Neural cell (in vitro differentiated cells): ENCODE measurements around the gene EXOC1L. TPM values are rescaled to one million over a fixed set of nuclear protein-coding genes. Genes with fewer than 3 reads are reported as not detected.

ENCODE experiments used
- H2AFZ ChIP-seq: fragments of 200-600, 300-800 bp; sonication (generic), shearing (Covaris generic); 2 replicates; pipeline ENCODE4 v1.6.0; 2014; ENCODE audit warnings: low read depth, mild to moderate bottlenecking, antibody characterized with exemption, low read length, moderate library complexity
- H3F3A ChIP-seq: fragments of 200-600 bp; shearing (Covaris generic); 2 replicates; pipeline ENCODE4 v1.6.1; 2016; ENCODE audit warnings: mild to moderate bottlenecking, moderate library complexity, mixed read lengths, antibody characterized with exemption, low read length; ENCODE audit not compliant: insufficient read depth, poor library complexity, severe bottlenecking
- H3K27ac ChIP-seq: fragments of 200-600, 300-800 bp; sonication (generic), shearing (Covaris generic); 2 replicates; pipeline ENCODE4 v1.5.1; 2014; ENCODE audit warnings: mild to moderate bottlenecking, low read length, moderate library complexity
- H3K27me3 ChIP-seq: fragments of 300-800, 200-600 bp; sonication (generic), shearing (Covaris generic); 2 replicates; pipeline ENCODE4 v1.6.0; 2014; ENCODE audit warnings: mild to moderate bottlenecking, low read depth, low read length, moderate library complexity; ENCODE audit not compliant: insufficient read depth
- H3K36me3 ChIP-seq: fragments of 300-800, 200-600 bp; sonication (generic), shearing (Covaris generic); 2 replicates; pipeline ENCODE4 v1.5.1; 2014; ENCODE audit warnings: mild to moderate bottlenecking, antibody characterized with exemption, low read length, moderate library complexity; ENCODE audit not compliant: insufficient read depth
- H3K4me2 ChIP-seq: fragments of 300-800, 200-600 bp; sonication (generic), shearing (Covaris generic); 2 replicates; pipeline ENCODE4 v1.6.0; 2014; ENCODE audit warnings: mild to moderate bottlenecking, low read length
- H3K4me3 ChIP-seq: fragments of 300-800, 200-600 bp; sonication (generic), shearing (Covaris generic); 2 replicates; pipeline ENCODE4 v1.5.1; 2014; ENCODE audit warnings: mild to moderate bottlenecking, low read length, moderate library complexity
- H3K79me2 ChIP-seq: fragments of 200-600 bp; shearing (Covaris generic); replicated peaks from 2 replicates; pipeline ENCODE4 v1.6.0; 2014; ENCODE audit warnings: mild to moderate bottlenecking, low read length, moderate library complexity; ENCODE audit not compliant: insufficient read depth
- H3K9ac ChIP-seq: fragments of 300-800, 200-600 bp; sonication (generic), shearing (Covaris generic); 2 replicates; pipeline ENCODE4 v1.6.1; 2016; ENCODE audit warnings: mild to moderate bottlenecking, low read length, mixed read lengths
- H3K9me2 ChIP-seq: fragments of 200-600 bp; shearing (Covaris generic); 2 replicates; pipeline ENCODE4 v1.6.1; 2016; ENCODE audit warnings: mild to moderate bottlenecking, low read length, mixed read lengths; ENCODE audit not compliant: insufficient read depth
- H3K9me3 ChIP-seq: fragments of 200-600, 300-800 bp; sonication (generic), shearing (Covaris generic); 2 replicates; pipeline ENCODE4 v1.6.1; 2016; ENCODE audit warnings: mild to moderate bottlenecking, mixed run types, low read length, moderate library complexity, mixed read lengths
- H4K20me1 ChIP-seq: fragments of 200-600 bp; shearing (Covaris generic); 2 replicates; pipeline ENCODE4 v1.6.1; 2016; ENCODE audit warnings: mild to moderate bottlenecking, mixed run types; ENCODE audit not compliant: insufficient read depth
- EP300 ChIP-seq: fragments of 450-650 bp; conservative IDR thresholded peaks from 2 replicates; pipeline ENCODE4 v1.6.1; 2014; ENCODE audit warnings: antibody characterized with exemption, mild to moderate bottlenecking, moderate library complexity; ENCODE audit not compliant: poor library complexity, severe bottlenecking
- EZH2 ChIP-seq: fragments of 200-600, 300-800 bp; shearing (Covaris generic), sonication (generic); IDR thresholded peaks from 2 replicates; pipeline ENCODE4 v1.6.1; 2014; ENCODE audit warnings: antibody characterized with exemption, low read length, borderline replicate concordance, mild to moderate bottlenecking; ENCODE audit not compliant: insufficient read depth, poor library complexity, severe bottlenecking
- MXI1 ChIP-seq: fragments of 450-650 bp; conservative IDR thresholded peaks from 2 replicates; pipeline ENCODE4 v1.6.1; 2014; ENCODE audit warnings: antibody characterized with exemption, mild to moderate bottlenecking; ENCODE audit not compliant: poor library complexity, severe bottlenecking
- POLR2AphosphoS5 ChIP-seq: IDR thresholded peaks from 2 replicates; pipeline ENCODE4 v1.6.1; 2012
- RAD21 ChIP-seq: fragments of 450-650 bp; conservative IDR thresholded peaks from 2 replicates; pipeline ENCODE4 v1.6.1; 2014; ENCODE audit warnings: antibody characterized with exemption, mild to moderate bottlenecking, moderate library complexity
- SMC3 ChIP-seq: fragments of 450-650 bp; conservative IDR thresholded peaks from 2 replicates; pipeline ENCODE4 v1.6.1; 2014; ENCODE audit warnings: antibody characterized with exemption, mild to moderate bottlenecking, moderate library complexity; ENCODE audit not compliant: poor library complexity
- polyA plus RNA-seq: library from polyadenylated mRNA; depleted of rRNA; stranded (reverse); fragments of >200 nt; gene quantifications from 2 replicates; pipeline ENCODE4 v1.2.3, GENCODE V29; 2014
- TF ChIP-seq, protein P1 (sequence below): fragments of 450-650 bp; IDR thresholded peaks from 2 replicates; pipeline ENCODE4 v1.5.1; 2014; ENCODE audit warnings: antibody characterized with exemption, mild to moderate bottlenecking, moderate library complexity; ENCODE audit not compliant: poor library complexity, severe bottlenecking
- TF ChIP-seq, protein P2 (sequence below): IDR thresholded peaks from 2 replicates; pipeline ENCODE4 v1.6.1; 2012; ENCODE audit warnings: borderline replicate concordance

Gene EXOC1L
- polyA plus RNA-seq, 1 donor from 2014 or later, result not detected

DNA sequence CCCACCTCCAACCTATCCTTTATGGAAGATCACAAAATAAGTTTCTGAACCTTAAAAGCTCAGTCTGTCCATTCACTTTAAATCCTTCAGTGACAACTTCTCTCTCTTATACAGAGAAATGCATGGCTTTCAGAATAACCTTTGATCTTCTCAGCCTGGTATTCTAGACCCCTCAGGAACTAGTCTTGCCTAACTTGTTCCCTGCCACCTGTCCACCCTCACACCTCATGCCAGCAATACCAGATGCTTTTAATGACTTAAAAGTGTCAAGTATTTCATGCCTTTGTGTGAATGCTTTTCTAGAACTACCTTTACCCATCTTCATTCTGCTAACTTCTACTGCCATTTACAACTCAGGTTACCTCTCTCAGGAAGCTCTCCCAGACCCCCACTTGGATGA is 7.4 kb downstream of the EXOC1L start:
- H3K27me3 ChIP-seq, result no peaks in the 10 kb centered on the region
- H2AFZ ChIP-seq, result no peak overlapping the region
- TF ChIP-seq SMC3 (no peak), POLR2AphosphoS5 (no peak), EP300 (no peak), MXI1 (no peak), EZH2 (no peak)
- TF ChIP-seq, protein P1, sequence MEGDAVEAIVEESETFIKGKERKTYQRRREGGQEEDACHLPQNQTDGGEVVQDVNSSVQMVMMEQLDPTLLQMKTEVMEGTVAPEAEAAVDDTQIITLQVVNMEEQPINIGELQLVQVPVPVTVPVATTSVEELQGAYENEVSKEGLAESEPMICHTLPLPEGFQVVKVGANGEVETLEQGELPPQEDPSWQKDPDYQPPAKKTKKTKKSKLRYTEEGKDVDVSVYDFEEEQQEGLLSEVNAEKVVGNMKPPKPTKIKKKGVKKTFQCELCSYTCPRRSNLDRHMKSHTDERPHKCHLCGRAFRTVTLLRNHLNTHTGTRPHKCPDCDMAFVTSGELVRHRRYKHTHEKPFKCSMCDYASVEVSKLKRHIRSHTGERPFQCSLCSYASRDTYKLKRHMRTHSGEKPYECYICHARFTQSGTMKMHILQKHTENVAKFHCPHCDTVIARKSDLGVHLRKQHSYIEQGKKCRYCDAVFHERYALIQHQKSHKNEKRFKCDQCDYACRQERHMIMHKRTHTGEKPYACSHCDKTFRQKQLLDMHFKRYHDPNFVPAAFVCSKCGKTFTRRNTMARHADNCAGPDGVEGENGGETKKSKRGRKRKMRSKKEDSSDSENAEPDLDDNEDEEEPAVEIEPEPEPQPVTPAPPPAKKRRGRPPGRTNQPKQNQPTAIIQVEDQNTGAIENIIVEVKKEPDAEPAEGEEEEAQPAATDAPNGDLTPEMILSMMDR, result no peak
- H3K9ac ChIP-seq, result no peak overlapping the region
- H3K27ac ChIP-seq, result no peak overlapping the region
- no peaks in the 10 kb centered on the region for H3F3A ChIP-seq
- H3K9me2 ChIP-seq, result no peaks in the 10 kb centered on the region
- no peaks in the 10 kb centered on the region for H4K20me1 ChIP-seq
- H3K4me2 ChIP-seq, result no peak overlapping the region
- no peaks in the 10 kb centered on the region for H3K36me3 ChIP-seq
- H3K9me3 ChIP-seq, result no peaks in the 10 kb centered on the region
- no peaks in the 10 kb centered on the region for H3K79me2 ChIP-seq
- H3K4me3 ChIP-seq, result no peak overlapping the region

- no peak overlapping the region for H2AFZ ChIP-seq
- H4K20me1 ChIP-seq, result no peaks in the 10 kb centered on the region
- H3K27me3 ChIP-seq, result no peaks in the 10 kb centered on the region
- no peaks in the 10 kb centered on the region for H3K36me3 ChIP-seq
- H3K4me2 ChIP-seq, result no peak overlapping the region
- TF ChIP-seq EZH2, result no peak
- TF ChIP-seq POLR2AphosphoS5, result no peak
- no peaks in the 10 kb centered on the region for H3K79me2 ChIP-seq
- no peaks in the 10 kb centered on the region for H3K9me3 ChIP-seq
- no peak overlapping the region for H3K9ac ChIP-seq
- H3F3A ChIP-seq, result no peaks in the 10 kb centered on the region
- no peak overlapping the region for H3K27ac ChIP-seq
- no peaks in the 10 kb centered on the region for H3K9me2 ChIP-seq
- H3K4me3 ChIP-seq, result no peak overlapping the region
These were observed 8.0 kb downstream of the EXOC1L start for GRCh38 chr4:55827582-55827981.

GRCh38 chr4:55830048-55830447 is 10.5 kb downstream of the EXOC1L start:
- H3K27ac ChIP-seq, result no peak overlapping the region
- TF ChIP-seq, protein P1, result no peak
- TF ChIP-seq POLR2AphosphoS5, result no peak
- TF ChIP-seq, protein P2, sequence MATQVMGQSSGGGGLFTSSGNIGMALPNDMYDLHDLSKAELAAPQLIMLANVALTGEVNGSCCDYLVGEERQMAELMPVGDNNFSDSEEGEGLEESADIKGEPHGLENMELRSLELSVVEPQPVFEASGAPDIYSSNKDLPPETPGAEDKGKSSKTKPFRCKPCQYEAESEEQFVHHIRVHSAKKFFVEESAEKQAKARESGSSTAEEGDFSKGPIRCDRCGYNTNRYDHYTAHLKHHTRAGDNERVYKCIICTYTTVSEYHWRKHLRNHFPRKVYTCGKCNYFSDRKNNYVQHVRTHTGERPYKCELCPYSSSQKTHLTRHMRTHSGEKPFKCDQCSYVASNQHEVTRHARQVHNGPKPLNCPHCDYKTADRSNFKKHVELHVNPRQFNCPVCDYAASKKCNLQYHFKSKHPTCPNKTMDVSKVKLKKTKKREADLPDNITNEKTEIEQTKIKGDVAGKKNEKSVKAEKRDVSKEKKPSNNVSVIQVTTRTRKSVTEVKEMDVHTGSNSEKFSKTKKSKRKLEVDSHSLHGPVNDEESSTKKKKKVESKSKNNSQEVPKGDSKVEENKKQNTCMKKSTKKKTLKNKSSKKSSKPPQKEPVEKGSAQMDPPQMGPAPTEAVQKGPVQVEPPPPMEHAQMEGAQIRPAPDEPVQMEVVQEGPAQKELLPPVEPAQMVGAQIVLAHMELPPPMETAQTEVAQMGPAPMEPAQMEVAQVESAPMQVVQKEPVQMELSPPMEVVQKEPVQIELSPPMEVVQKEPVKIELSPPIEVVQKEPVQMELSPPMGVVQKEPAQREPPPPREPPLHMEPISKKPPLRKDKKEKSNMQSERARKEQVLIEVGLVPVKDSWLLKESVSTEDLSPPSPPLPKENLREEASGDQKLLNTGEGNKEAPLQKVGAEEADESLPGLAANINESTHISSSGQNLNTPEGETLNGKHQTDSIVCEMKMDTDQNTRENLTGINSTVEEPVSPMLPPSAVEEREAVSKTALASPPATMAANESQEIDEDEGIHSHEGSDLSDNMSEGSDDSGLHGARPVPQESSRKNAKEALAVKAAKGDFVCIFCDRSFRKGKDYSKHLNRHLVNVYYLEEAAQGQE, result no peak
- no peak for TF ChIP-seq MXI1
- TF ChIP-seq EP300, result no peak
- no peak for TF ChIP-seq RAD21
- H4K20me1 ChIP-seq, result no peaks in the 10 kb centered on the region
- no peak overlapping the region for H3K9ac ChIP-seq
- H3K9me2 ChIP-seq, result no peaks in the 10 kb centered on the region
- no peaks in the 10 kb centered on the region for H3K27me3 ChIP-seq
- H2AFZ ChIP-seq, result no peak overlapping the region
- H3K4me3 ChIP-seq, result no peak overlapping the region
- H3K4me2 ChIP-seq, result no peak overlapping the region
- no peaks in the 10 kb centered on the region for H3K79me2 ChIP-seq
- no peaks in the 10 kb centered on the region for H3K9me3 ChIP-seq
- H3F3A ChIP-seq, result no peaks in the 10 kb centered on the region
- H3K36me3 ChIP-seq, result no peaks in the 10 kb centered on the region
